Thoracic aorta (tissue), 2 donors: ENCODE data around the gene NHS. TPM values are rescaled to one million over a fixed set of nuclear protein-coding genes. Genes with fewer than 3 reads are reported as not detected.

ENCODE experiments used
- ATAC-seq: fragments of 150-250 bp; one replicate; pipeline ENCODE4 v1.8.0; 2017; ENCODE audit warnings: low read depth; ENCODE audit not compliant: insufficient number of reproducible peaks, low FRiP score
- DNase-seq: peaks from one replicate; pipeline ENCODE4 v3.0.0-alpha.2; 2020; ENCODE audit warnings: low spot score
- H3K27ac ChIP-seq, 2 donors: fragments of 200-600 bp; sonication (generic); 1 replicate in 1 of 2; 2 replicates in 1 of 2; pipeline ENCODE4 v1.5.1; 2016; ENCODE audit warnings: mild to moderate bottlenecking in 2 of 2, moderate library complexity in 2 of 2
- H3K27me3 ChIP-seq: fragments of 200-600 bp; sonication (generic); replicated peaks from 2 replicates; pipeline ENCODE4 v1.6.0; 2016; ENCODE audit warnings: mild to moderate bottlenecking; ENCODE audit not compliant: insufficient read depth
- H3K36me3 ChIP-seq: fragments of 200-600 bp; sonication (generic); one replicate; pipeline ENCODE4 v1.5.1; 2016
- H3K4me1 ChIP-seq, 2 donors: fragments of 200-600 bp; sonication (generic); 1 replicate in 1 of 2; 2 replicates in 1 of 2; pipeline versions ENCODE4 v1.5.1 to v1.6.0; 2016; ENCODE audit warnings: low read depth in 2 of 2, mild to moderate bottlenecking in 1 of 2; ENCODE audit not compliant: control insufficient read depth in 1 of 2
- H3K4me3 ChIP-seq: fragments of 200-600 bp; sonication (generic); 2 replicates; pipeline ENCODE4 v1.5.1; 2016; ENCODE audit warnings: mild to moderate bottlenecking
- H3K9me3 ChIP-seq: fragments of 200-600 bp; sonication (generic); 2 replicates; pipeline ENCODE4 v1.5.1; 2016
- total RNA-seq, 2 donors: library from RNA; depleted of rRNA; stranded (reverse); fragments of >200 nt; gene quantifications; one replicate each; pipeline versions ENCODE4 v1.1.0 to v1.2.3, GENCODE V29; 2016
- TF ChIP-seq, protein P1 (sequence below): fragments of 200-600 bp; sonication (generic); IDR thresholded peaks from one replicate; pipeline ENCODE4 v1.5.1; 2019; ENCODE audit warnings: antibody characterized with exemption

The NHS gene
- total RNA-seq, 2 donors from 2014 or later: 23.3 to 29.6 TPM

- H3K27me3 ChIP-seq: no peaks in the 10 kb centered on the region
- H3K4me1 ChIP-seq: no peaks in the 10 kb centered on the region
- H3K4me3 ChIP-seq: no peak overlapping the region
- TF ChIP-seq, protein P1, sequence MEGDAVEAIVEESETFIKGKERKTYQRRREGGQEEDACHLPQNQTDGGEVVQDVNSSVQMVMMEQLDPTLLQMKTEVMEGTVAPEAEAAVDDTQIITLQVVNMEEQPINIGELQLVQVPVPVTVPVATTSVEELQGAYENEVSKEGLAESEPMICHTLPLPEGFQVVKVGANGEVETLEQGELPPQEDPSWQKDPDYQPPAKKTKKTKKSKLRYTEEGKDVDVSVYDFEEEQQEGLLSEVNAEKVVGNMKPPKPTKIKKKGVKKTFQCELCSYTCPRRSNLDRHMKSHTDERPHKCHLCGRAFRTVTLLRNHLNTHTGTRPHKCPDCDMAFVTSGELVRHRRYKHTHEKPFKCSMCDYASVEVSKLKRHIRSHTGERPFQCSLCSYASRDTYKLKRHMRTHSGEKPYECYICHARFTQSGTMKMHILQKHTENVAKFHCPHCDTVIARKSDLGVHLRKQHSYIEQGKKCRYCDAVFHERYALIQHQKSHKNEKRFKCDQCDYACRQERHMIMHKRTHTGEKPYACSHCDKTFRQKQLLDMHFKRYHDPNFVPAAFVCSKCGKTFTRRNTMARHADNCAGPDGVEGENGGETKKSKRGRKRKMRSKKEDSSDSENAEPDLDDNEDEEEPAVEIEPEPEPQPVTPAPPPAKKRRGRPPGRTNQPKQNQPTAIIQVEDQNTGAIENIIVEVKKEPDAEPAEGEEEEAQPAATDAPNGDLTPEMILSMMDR: no peak
- no peaks in the 10 kb centered on the region for H3K36me3 ChIP-seq
- ATAC-seq (no peak), DNase-seq (no peak)
- no peak overlapping the region for H3K27ac ChIP-seq
- H3K9me3 ChIP-seq: no peaks in the 10 kb centered on the region
These were observed 295.9 kb downstream of the NHS start for GRCh38 chrX:17670874-17671273.

DNA sequence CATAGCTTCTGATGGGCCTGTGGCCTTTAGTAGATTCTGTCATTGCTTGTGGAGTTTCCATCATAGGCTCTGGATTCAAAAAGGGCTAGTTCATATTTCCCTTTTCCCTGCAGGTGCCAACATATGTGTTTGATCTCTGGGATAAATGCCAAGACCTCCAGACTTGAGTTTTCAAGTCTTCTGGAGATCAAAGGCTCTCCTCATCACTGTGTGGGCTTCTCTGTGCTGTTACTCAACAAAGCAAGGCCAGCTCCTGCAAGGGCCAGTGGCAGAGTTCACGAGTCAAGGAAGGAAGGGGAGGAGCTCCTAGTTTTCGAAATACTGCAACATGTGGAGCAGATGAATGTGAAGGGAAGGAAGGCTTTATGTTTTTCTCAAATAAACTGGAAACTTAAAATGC, 299.6 kb downstream of the NHS start:
- no peaks in the 10 kb centered on the region for H3K27me3 ChIP-seq
- no peaks in the 10 kb centered on the region for H3K4me1 ChIP-seq
- TF ChIP-seq, protein P1: no peak
- H3K36me3 ChIP-seq: no peaks in the 10 kb centered on the region
- no peak for DNase-seq
- H3K4me3 ChIP-seq: no peak overlapping the region
- no peak for ATAC-seq
- no peaks in the 10 kb centered on the region for H3K9me3 ChIP-seq
- H3K27ac ChIP-seq: no peak overlapping the region

- no peak for DNase-seq
- TF ChIP-seq, protein P1: no peak
- Histone ChIP-seq H3K27ac (no peak overlapping the region), H3K36me3 (no peaks in the 10 kb centered on the region), H3K4me1 (peaks cover 0 to 7% of the 10 kb centered on the region in 2 donors), H3K4me3 (no peak overlapping the region), H3K9me3 (no peaks in the 10 kb centered on the region), H3K27me3 (no peaks in the 10 kb centered on the region)
- ATAC-seq: no peak
These were observed 304.3 kb downstream of the NHS start for GRCh38 chrX:17679261-17679660.

DNA sequence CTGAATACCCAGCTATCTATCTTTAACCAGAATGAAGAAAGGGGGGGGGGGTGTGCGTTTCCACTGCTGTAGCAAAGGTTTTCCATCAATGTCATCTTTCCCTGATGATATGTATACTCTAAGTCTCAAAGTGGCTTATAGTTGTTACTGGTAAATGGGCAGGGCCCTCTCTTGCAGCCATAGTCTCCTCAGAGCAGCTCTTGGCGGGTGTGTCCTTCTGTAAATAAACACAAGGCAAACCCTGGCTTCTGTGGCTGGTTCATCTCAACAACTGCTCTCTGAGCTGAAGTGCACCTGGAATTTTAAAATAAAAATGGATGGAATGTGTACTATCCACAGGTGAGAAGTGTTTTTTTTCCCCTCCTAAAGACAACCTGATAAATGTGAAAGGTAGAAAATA, 304.8 kb downstream of the NHS start:
- DNase-seq (no peak), ATAC-seq (no peak)
- TF ChIP-seq, protein P1: no peak
- no peaks in the 10 kb centered on the region for H3K27me3 ChIP-seq
- H3K27ac ChIP-seq: no peak overlapping the region
- no peaks in the 10 kb centered on the region for H3K36me3 ChIP-seq
- H3K4me1 ChIP-seq: peaks cover 0 to 10% of the 10 kb centered on the region in 2 donors
- H3K9me3 ChIP-seq: no peaks in the 10 kb centered on the region
- H3K4me3 ChIP-seq: no peak overlapping the region

GRCh38 chrX:17680732-17681413, 305.9 kb downstream of the NHS start:
- Histone ChIP-seq H3K27ac (no peak overlapping the region), H3K4me3 (no peak overlapping the region), H3K4me1 (peaks cover 0 to 13% of the 10 kb centered on the region in 2 donors), H3K36me3 (no peaks in the 10 kb centered on the region), H3K27me3 (no peaks in the 10 kb centered on the region), H3K9me3 (no peaks in the 10 kb centered on the region)
- ATAC-seq (no peak), DNase-seq (no peak)
- TF ChIP-seq, protein P1: no peak
